Measurements from ENCODE around the gene SFT2D1.
"Not testable (repeated sequence)": the region's sequence is repeated elsewhere in the genome, so short reads cannot be mapped to it uniquely, and the experiment has no call there.

The SFT2D1 gene

GRCh38 chr6:166342349-166343149 is at the start of gene SFT2D1:
SFT2D1 (minus strand) TSS chr6:166342545; CDS start chr6:166342481, 64 bp downstream.
- Histone ChIP-seq H3K4me1 (ENCODE audit: insufficient read depth, low read length) (peaks cover 6% of the 10 kb centered on the region; the same call in 1 of the 2 replicates), H3K9me3 (ENCODE audit: control insufficient read depth, insufficient read depth, low read length) (no peaks in the 10 kb centered on the region), H3K9ac (ENCODE audit: low read depth, low read length) (peak within 1 kb of the TSS; percentile 97), H3K36me3 (ENCODE audit: insufficient read depth, low read length) (no peaks in the 10 kb centered on the region)

- no peaks in the 10 kb centered on the region for H3K9me3 ChIP-seq (ENCODE audit: control insufficient read depth, insufficient read depth, low read length)
- H3K9ac ChIP-seq (ENCODE audit: low read depth, low read length) = no peak overlapping the region
- no peaks in the 10 kb centered on the region; the same call in 1 of the 2 replicates for H3K4me1 ChIP-seq (ENCODE audit: insufficient read depth, low read length)
- no peaks in the 10 kb centered on the region for H3K36me3 ChIP-seq (ENCODE audit: insufficient read depth, low read length)
Observed at GRCh38 chr6:166389119-166389518, 46.8 kb upstream of the SFT2D1 start.

- no peaks in the 10 kb centered on the region for H3K36me3 ChIP-seq (ENCODE audit: insufficient read depth, low read length)
- no peak overlapping the region for H3K9ac ChIP-seq (ENCODE audit: low read depth, low read length)
- no peaks in the 10 kb centered on the region; the same call in 1 of the 2 replicates for H3K4me1 ChIP-seq (ENCODE audit: insufficient read depth, low read length)
- no peaks in the 10 kb centered on the region for H3K9me3 ChIP-seq (ENCODE audit: control insufficient read depth, insufficient read depth, low read length)
Observed at GRCh38 chr6:166388290-166389004, 46.1 kb upstream of the SFT2D1 start.

GRCh38 chr6:166387642-166388289 is 45.4 kb upstream of the SFT2D1 start:
- Histone ChIP-seq H3K4me1 (ENCODE audit: insufficient read depth, low read length) (no peaks in the 10 kb centered on the region; the same call in 1 of the 2 replicates), H3K9ac (ENCODE audit: low read depth, low read length) (no peak overlapping the region), H3K9me3 (ENCODE audit: control insufficient read depth, insufficient read depth, low read length) (no peaks in the 10 kb centered on the region), H3K36me3 (ENCODE audit: insufficient read depth, low read length) (no peaks in the 10 kb centered on the region)

GRCh38 chr6:166387098-166387497 is 44.8 kb upstream of the SFT2D1 start:
- H3K36me3 ChIP-seq (ENCODE audit: insufficient read depth, low read length); H3K9me3 ChIP-seq (ENCODE audit: control insufficient read depth, insufficient read depth, low read length); H3K4me1 ChIP-seq (ENCODE audit: insufficient read depth, low read length); H3K9ac ChIP-seq (ENCODE audit: low read depth, low read length): not testable (repeated sequence)

- H3K36me3 ChIP-seq (ENCODE audit: insufficient read depth, low read length) = no peaks in the 10 kb centered on the region
- H3K9me3 ChIP-seq (ENCODE audit: control insufficient read depth, insufficient read depth, low read length) = no peaks in the 10 kb centered on the region
- no peaks in the 10 kb centered on the region; the same call in 1 of the 2 replicates for H3K4me1 ChIP-seq (ENCODE audit: insufficient read depth, low read length)
- H3K9ac ChIP-seq (ENCODE audit: low read depth, low read length) = no peak overlapping the region
Observed at GRCh38 chr6:166386111-166386510, 43.8 kb upstream of the SFT2D1 start.

GRCh38 chr6:166383802-166384363 is 41.5 kb upstream of the SFT2D1 start:
- peak overlapping the region; percentile 94 for H3K9ac ChIP-seq (ENCODE audit: low read depth, low read length)
- H3K36me3 ChIP-seq (ENCODE audit: insufficient read depth, low read length); H3K4me1 ChIP-seq (ENCODE audit: insufficient read depth, low read length); H3K9me3 ChIP-seq (ENCODE audit: control insufficient read depth, insufficient read depth, low read length): not testable (repeated sequence)

- no peaks in the 10 kb centered on the region for H3K36me3 ChIP-seq (ENCODE audit: insufficient read depth, low read length)
- H3K4me1 ChIP-seq (ENCODE audit: insufficient read depth, low read length) = no peaks in the 10 kb centered on the region; the same call in 1 of the 2 replicates
- no peaks in the 10 kb centered on the region for H3K9me3 ChIP-seq (ENCODE audit: control insufficient read depth, insufficient read depth, low read length)
- H3K9ac ChIP-seq (ENCODE audit: low read depth, low read length) = peak within 1 kb of the TSS; percentile 94
Observed at GRCh38 chr6:166382933-166383801, 40.8 kb upstream of the SFT2D1 start, which contains the start of gene MPC1. MPC1 (minus strand) TSS chr6:166382940; CDS start chr6:166382876, 64 bp downstream.

GRCh38 chr6:166382500-166382932 is 40.2 kb upstream of the SFT2D1 start:
- H3K4me1 ChIP-seq (ENCODE audit: insufficient read depth, low read length) = no peaks in the 10 kb centered on the region
- H3K36me3 ChIP-seq (ENCODE audit: insufficient read depth, low read length) = no peaks in the 10 kb centered on the region
- H3K9ac ChIP-seq (ENCODE audit: low read depth, low read length) = peak overlapping the region; percentile 94
- no peaks in the 10 kb centered on the region for H3K9me3 ChIP-seq (ENCODE audit: control insufficient read depth, insufficient read depth, low read length)

- Histone ChIP-seq H3K9ac (ENCODE audit: low read depth, low read length) (peak overlapping the region; percentile 94), H3K36me3 (ENCODE audit: insufficient read depth, low read length) (no peaks in the 10 kb centered on the region), H3K9me3 (ENCODE audit: control insufficient read depth, insufficient read depth, low read length) (no peaks in the 10 kb centered on the region), H3K4me1 (ENCODE audit: insufficient read depth, low read length) (no peaks in the 10 kb centered on the region)
Observed at GRCh38 chr6:166381733-166382499, 39.6 kb upstream of the SFT2D1 start.

- no peaks in the 10 kb centered on the region for H3K9me3 ChIP-seq (ENCODE audit: control insufficient read depth, insufficient read depth, low read length)
- no peaks in the 10 kb centered on the region for H3K4me1 ChIP-seq (ENCODE audit: insufficient read depth, low read length)
- no peaks in the 10 kb centered on the region for H3K36me3 ChIP-seq (ENCODE audit: insufficient read depth, low read length)
- peak overlapping the region; percentile 94 for H3K9ac ChIP-seq (ENCODE audit: low read depth, low read length)
Observed at GRCh38 chr6:166381381-166381732, 39.0 kb upstream of the SFT2D1 start.

- Histone ChIP-seq H3K9ac (ENCODE audit: low read depth, low read length) (no peak overlapping the region), H3K9me3 (ENCODE audit: control insufficient read depth, insufficient read depth, low read length) (no peaks in the 10 kb centered on the region), H3K36me3 (ENCODE audit: insufficient read depth, low read length) (no peaks in the 10 kb centered on the region), H3K4me1 (ENCODE audit: insufficient read depth, low read length) (no peaks in the 10 kb centered on the region)
Observed at GRCh38 chr6:166379800-166380199, 37.5 kb upstream of the SFT2D1 start.

- H3K9me3 ChIP-seq (ENCODE audit: control insufficient read depth, insufficient read depth, low read length) = no peaks in the 10 kb centered on the region
- no peaks in the 10 kb centered on the region for H3K36me3 ChIP-seq (ENCODE audit: insufficient read depth, low read length)
- no peak overlapping the region for H3K9ac ChIP-seq (ENCODE audit: low read depth, low read length)
- no peaks in the 10 kb centered on the region for H3K4me1 ChIP-seq (ENCODE audit: insufficient read depth, low read length)
Observed at GRCh38 chr6:166379103-166379586, 36.8 kb upstream of the SFT2D1 start.
